Measurements from ENCODE around the gene ZRANB1. TPM values are rescaled to one million over a fixed set of nuclear protein-coding genes. Genes with fewer than 3 reads are reported as not detected.

Gene ZRANB1
- total RNA-seq, 1 donor from 2014 or later, result 29.5 TPM

GRCh38 chr10:125011926-125012705 lies 70.2 kb downstream of the ZRANB1 start:
- Histone ChIP-seq H3K27me3 (ENCODE audit: control insufficient read depth, insufficient read depth, low read length) (no peaks in the 10 kb centered on the region), H3K36me3 (ENCODE audit: control insufficient read depth, insufficient read depth, low read length) (peaks cover 17% of the 10 kb centered on the region), H3K4me3 (ENCODE audit: low read depth, low read length) (no peak overlapping the region)
- FAIRE-seq (peak; percentile 7), DNase-seq (ENCODE audit: low read depth) (no peak)
- no peak for TF ChIP-seq CTCF (IDR thresholded peaks at IDR 0.05; ENCODE audit: insufficient read depth, low read length, severe bottlenecking)

DNA sequence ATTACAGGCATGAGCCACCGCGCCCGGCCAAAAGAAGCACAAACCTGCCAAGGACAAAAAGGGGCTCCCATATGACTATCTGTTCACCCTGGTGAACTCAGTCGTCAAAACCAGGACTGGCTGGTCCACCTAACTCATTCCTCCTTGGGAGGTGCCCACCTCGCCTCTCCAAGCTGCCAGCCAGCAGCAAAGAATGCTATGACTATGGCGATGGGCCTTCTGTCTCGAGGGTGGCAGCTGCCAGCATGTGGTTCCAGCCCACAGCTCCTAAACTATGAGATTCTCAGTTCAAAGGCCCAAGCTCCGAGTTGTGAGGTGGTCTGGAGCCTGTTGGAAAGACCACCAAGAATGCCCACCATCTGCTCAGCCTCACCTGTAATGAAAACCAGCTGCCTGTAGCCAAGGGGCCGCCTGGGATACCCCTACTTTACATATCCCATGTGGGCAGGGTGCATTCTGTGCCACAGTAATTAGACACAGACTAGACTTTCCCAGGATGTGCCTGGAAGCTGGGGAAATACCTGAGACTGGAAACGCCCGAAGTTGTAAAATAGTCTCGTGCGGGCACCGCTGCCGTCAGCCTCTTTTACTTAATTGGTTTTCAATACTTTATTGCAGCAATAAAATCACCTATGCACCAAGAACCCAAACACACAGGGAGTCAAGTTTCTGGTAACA lies 71.1 kb downstream of the ZRANB1 start:
- Histone ChIP-seq H3K4me3 (ENCODE audit: low read depth, low read length) (no peak overlapping the region), H3K36me3 (ENCODE audit: control insufficient read depth, insufficient read depth, low read length) (peaks cover 22% of the 10 kb centered on the region), H3K27me3 (ENCODE audit: control insufficient read depth, insufficient read depth, low read length) (no peaks in the 10 kb centered on the region)
- TF ChIP-seq CTCF (IDR thresholded peaks at IDR 0.05; ENCODE audit: insufficient read depth, low read length, severe bottlenecking), result no peak
- FAIRE-seq (no peak), DNase-seq (ENCODE audit: low read depth) (no peak)

GRCh38 chr10:125013529-125013872 lies 71.6 kb downstream of the ZRANB1 start:
- H3K36me3 ChIP-seq (ENCODE audit: control insufficient read depth, insufficient read depth, low read length), result peaks cover 23% of the 10 kb centered on the region
- DNase-seq (ENCODE audit: low read depth), result no peak
- no peak for TF ChIP-seq CTCF (IDR thresholded peaks at IDR 0.05; ENCODE audit: insufficient read depth, low read length, severe bottlenecking)
- no peak overlapping the region for H3K4me3 ChIP-seq (ENCODE audit: low read depth, low read length)
- no peak for FAIRE-seq
- H3K27me3 ChIP-seq (ENCODE audit: control insufficient read depth, insufficient read depth, low read length), result no peaks in the 10 kb centered on the region

- TF ChIP-seq CTCF (IDR thresholded peaks at IDR 0.05; ENCODE audit: insufficient read depth, low read length, severe bottlenecking), result no peak
- Histone ChIP-seq H3K36me3 (ENCODE audit: control insufficient read depth, insufficient read depth, low read length) (peaks cover 23% of the 10 kb centered on the region), H3K27me3 (ENCODE audit: control insufficient read depth, insufficient read depth, low read length) (no peaks in the 10 kb centered on the region), H3K4me3 (ENCODE audit: low read depth, low read length) (no peak overlapping the region)
- DNase-seq (ENCODE audit: low read depth) (no peak), FAIRE-seq (no peak)
These were observed 72.3 kb downstream of the ZRANB1 start for GRCh38 chr10:125014086-125014830.

DNA sequence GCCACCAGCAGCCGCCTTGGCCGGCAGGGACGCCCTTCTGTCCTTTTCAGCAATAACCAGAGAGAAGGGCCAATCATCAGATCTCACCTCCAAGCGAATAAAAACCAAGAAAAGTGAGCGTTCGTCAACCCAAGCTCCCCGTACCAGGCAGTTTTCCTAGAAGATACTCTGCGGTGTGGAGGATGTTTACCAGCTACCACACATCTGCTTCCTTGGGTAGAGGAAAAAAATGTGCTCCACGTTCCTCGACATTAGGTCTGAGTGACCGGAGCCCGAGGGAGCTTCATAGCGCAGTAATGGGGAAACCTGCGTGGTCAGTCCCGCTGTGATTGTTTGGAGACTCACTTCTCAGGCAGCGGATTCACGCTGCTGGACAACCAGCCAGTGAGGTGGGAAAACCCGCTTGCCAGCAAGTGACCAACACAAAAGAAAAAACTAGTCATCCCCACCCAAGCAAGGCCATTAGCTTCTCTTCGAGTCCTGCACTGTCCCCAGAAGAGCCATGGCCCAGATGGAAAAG lies 73.0 kb downstream of the ZRANB1 start:
- H3K36me3 ChIP-seq (ENCODE audit: control insufficient read depth, insufficient read depth, low read length), result peaks cover 23% of the 10 kb centered on the region
- no peak for TF ChIP-seq CTCF (IDR thresholded peaks at IDR 0.05; ENCODE audit: insufficient read depth, low read length, severe bottlenecking)

More for the DNA sequence above, 73.0 kb downstream of the ZRANB1 start:
- no peaks in the 10 kb centered on the region for H3K27me3 ChIP-seq (ENCODE audit: control insufficient read depth, insufficient read depth, low read length)
- no peak for DNase-seq (ENCODE audit: low read depth)
- H3K4me3 ChIP-seq (ENCODE audit: low read depth, low read length), result no peak overlapping the region
- FAIRE-seq, result no peak

All from bronchial epithelial cell (primary cell).